ENCODE data around the gene PCBP3. TPM values are rescaled to one million over a fixed set of nuclear protein-coding genes. Genes with fewer than 3 reads are reported as not detected.

PCBP3 gene
- total RNA-seq, 2 experiments from 2014 or later = 12.2 to 13.2 TPM

GRCh38 chr21:45866551-45866950 is 223.0 kb downstream of the PCBP3 start:
- intact Hi-C loops (cut with DNase I, micrococcal nuclease) = no loop called here
- DNase-seq = no peak
- H3K27ac Mint-ChIP-seq = no peak overlapping the region
- no peak for ATAC-seq
- H3K9me3 Mint-ChIP-seq (ENCODE audit: low read depth) = no peaks in the 10 kb centered on the region
- ChIA-PET POLR2A (no interaction called here), CTCF (no interaction called here)
- H3K4me1 Mint-ChIP-seq = no peaks in the 10 kb centered on the region
- no peaks in the 10 kb centered on the region for H3K27me3 Mint-ChIP-seq
- H3K4me3 Mint-ChIP-seq = no peak overlapping the region
- no peaks in the 10 kb centered on the region for H3K36me3 Mint-ChIP-seq (ENCODE audit: low read depth)

- H3K9me3 Mint-ChIP-seq (ENCODE audit: low read depth) = no peaks in the 10 kb centered on the region
- no peak for DNase-seq
- H3K4me1 Mint-ChIP-seq = no peaks in the 10 kb centered on the region
- H3K27ac Mint-ChIP-seq = no peak overlapping the region
- no peak for ATAC-seq
- no peaks in the 10 kb centered on the region for H3K36me3 Mint-ChIP-seq (ENCODE audit: low read depth)
- no peak overlapping the region for H3K4me3 Mint-ChIP-seq
- POLR2A ChIA-PET = no interaction called here
- CTCF ChIA-PET = interaction anchor here (0.7 to 1.0 kb wide), 2 partner anchors 10 to 130 kb away, joined by 3 to 4 read pairs; no protein-coding TSS in a partner anchor
- intact Hi-C loops (cut with DNase I, micrococcal nuclease) = no loop called here
- no peaks in the 10 kb centered on the region for H3K27me3 Mint-ChIP-seq
Measured at GRCh38 chr21:45867041-45867666, 223.6 kb downstream of the PCBP3 start.

- H3K27ac Mint-ChIP-seq = no peak overlapping the region
- intact Hi-C loops (cut with DNase I, micrococcal nuclease) = no loop called here
- H3K4me1 Mint-ChIP-seq = no peaks in the 10 kb centered on the region
- no peak overlapping the region for H3K4me3 Mint-ChIP-seq
- H3K9me3 Mint-ChIP-seq (ENCODE audit: low read depth) = no peaks in the 10 kb centered on the region
- no peaks in the 10 kb centered on the region for H3K36me3 Mint-ChIP-seq (ENCODE audit: low read depth)
- POLR2A ChIA-PET = no interaction called here
- CTCF ChIA-PET = interaction anchor here (0.7 to 1.0 kb wide), 2 partner anchors 10 to 129 kb away, joined by 3 to 4 read pairs; no protein-coding TSS in a partner anchor
- no peaks in the 10 kb centered on the region for H3K27me3 Mint-ChIP-seq
- ATAC-seq (no peak), DNase-seq (no peak)
Measured at GRCh38 chr21:45867671-45868081, 224.2 kb downstream of the PCBP3 start.

- DNase-seq = no peak
- Mint-ChIP-seq H3K9me3 (ENCODE audit: low read depth) (no peaks in the 10 kb centered on the region), H3K4me3 (no peak overlapping the region), H3K36me3 (ENCODE audit: low read depth) (no peaks in the 10 kb centered on the region), H3K27me3 (no peaks in the 10 kb centered on the region), H3K4me1 (no peaks in the 10 kb centered on the region), H3K27ac (no peak overlapping the region)
- ATAC-seq = no peak
- ChIA-PET CTCF (interaction anchor here (0.7 to 1.0 kb wide), 2 partner anchors 9 to 129 kb away, joined by 3 to 4 read pairs; no protein-coding TSS in a partner anchor), POLR2A (no interaction called here)
- intact Hi-C loops (cut with DNase I, micrococcal nuclease) = no loop called here
Measured at GRCh38 chr21:45868086-45868485, 224.6 kb downstream of the PCBP3 start.

GRCh38 chr21:45868488-45868887 is 225.0 kb downstream of the PCBP3 start:
- Mint-ChIP-seq H3K9me3 (ENCODE audit: low read depth) (no peaks in the 10 kb centered on the region), H3K4me1 (no peaks in the 10 kb centered on the region), H3K27me3 (no peaks in the 10 kb centered on the region), H3K27ac (no peak overlapping the region), H3K36me3 (ENCODE audit: low read depth) (no peaks in the 10 kb centered on the region), H3K4me3 (no peak overlapping the region)
- CTCF ChIA-PET = interaction anchor here (1.0 to 1.2 kb wide), 2 partner anchors 9 to 12 kb away, joined by 4 to 6 read pairs; no protein-coding TSS in a partner anchor
- POLR2A ChIA-PET = interaction anchor here (0.6 kb wide), 1 partner anchor 121 kb away, joined by 3 read pairs; no protein-coding TSS in a partner anchor
- ATAC-seq (no peak), DNase-seq (no peak)
- intact Hi-C loops (cut with DNase I, micrococcal nuclease) = no loop called here

GRCh38 chr21:45869121-45870007 is 225.8 kb downstream of the PCBP3 start:
- H3K9me3 Mint-ChIP-seq (ENCODE audit: low read depth) = no peaks in the 10 kb centered on the region
- intact Hi-C loops (cut with DNase I, micrococcal nuclease) = no loop called here
- ChIA-PET POLR2A (interaction anchor here (0.6 kb wide), 1 partner anchor 120 kb away, joined by 3 read pairs; no protein-coding TSS in a partner anchor), CTCF (interaction anchor here (1.2 kb wide), 1 partner anchor 11 kb away, joined by 6 read pairs; no protein-coding TSS in a partner anchor)
- no peak overlapping the region for H3K4me3 Mint-ChIP-seq
- H3K4me1 Mint-ChIP-seq = no peaks in the 10 kb centered on the region
- ATAC-seq (no peak), DNase-seq (no peak)
- no peak overlapping the region for H3K27ac Mint-ChIP-seq
- H3K27me3 Mint-ChIP-seq = no peaks in the 10 kb centered on the region
- H3K36me3 Mint-ChIP-seq (ENCODE audit: low read depth) = no peaks in the 10 kb centered on the region

GRCh38 chr21:45870421-45870820 is 226.9 kb downstream of the PCBP3 start:
- Mint-ChIP-seq H3K9me3 (ENCODE audit: low read depth) (no peaks in the 10 kb centered on the region), H3K36me3 (ENCODE audit: low read depth) (no peaks in the 10 kb centered on the region), H3K27ac (no peak overlapping the region), H3K4me3 (no peak overlapping the region), H3K4me1 (no peaks in the 10 kb centered on the region), H3K27me3 (no peaks in the 10 kb centered on the region)
- intact Hi-C loops (cut with DNase I, micrococcal nuclease) = no loop called here
- POLR2A ChIA-PET = interaction anchor here (0.6 kb wide), 1 partner anchor 24 kb away, joined by 5 read pairs; no protein-coding TSS in a partner anchor
- DNase-seq (no peak), ATAC-seq (no peak)
- CTCF ChIA-PET = no interaction called here

- intact Hi-C loops (cut with DNase I, micrococcal nuclease) = no loop called here
- no peaks in the 10 kb centered on the region for H3K27me3 Mint-ChIP-seq
- DNase-seq (no peak), ATAC-seq (no peak)
- H3K36me3 Mint-ChIP-seq (ENCODE audit: low read depth) = no peaks in the 10 kb centered on the region
- H3K9me3 Mint-ChIP-seq (ENCODE audit: low read depth) = no peaks in the 10 kb centered on the region
- H3K4me1 Mint-ChIP-seq = no peaks in the 10 kb centered on the region
- no peak overlapping the region for H3K27ac Mint-ChIP-seq
- CTCF ChIA-PET = no interaction called here
- H3K4me3 Mint-ChIP-seq = no peak overlapping the region
- POLR2A ChIA-PET = no interaction called here
Measured at GRCh38 chr21:45870851-45871615, 227.5 kb downstream of the PCBP3 start.

- no peak overlapping the region for H3K27ac Mint-ChIP-seq
- H3K9me3 Mint-ChIP-seq (ENCODE audit: low read depth) = no peaks in the 10 kb centered on the region
- no peaks in the 10 kb centered on the region for H3K4me1 Mint-ChIP-seq
- intact Hi-C loops (cut with DNase I, micrococcal nuclease) = no loop called here
- CTCF ChIA-PET = no interaction called here
- no peaks in the 10 kb centered on the region for H3K36me3 Mint-ChIP-seq (ENCODE audit: low read depth)
- no peak overlapping the region for H3K4me3 Mint-ChIP-seq
- POLR2A ChIA-PET = interaction anchor here (0.6 kb wide), 1 partner anchor 26 kb away, joined by 3 read pairs; no protein-coding TSS in a partner anchor
- DNase-seq (no peak), ATAC-seq (no peak)
- no peaks in the 10 kb centered on the region for H3K27me3 Mint-ChIP-seq
Measured at GRCh38 chr21:45871616-45872236, 228.2 kb downstream of the PCBP3 start.

GRCh38 chr21:45872471-45872870 is 228.9 kb downstream of the PCBP3 start:
- no peaks in the 10 kb centered on the region for H3K27me3 Mint-ChIP-seq
- H3K4me1 Mint-ChIP-seq = no peaks in the 10 kb centered on the region
- no peaks in the 10 kb centered on the region for H3K9me3 Mint-ChIP-seq (ENCODE audit: low read depth)
- intact Hi-C loops (cut with DNase I, micrococcal nuclease) = no loop called here
- ATAC-seq (no peak), DNase-seq (no peak)
- H3K27ac Mint-ChIP-seq = no peak overlapping the region
- no peaks in the 10 kb centered on the region for H3K36me3 Mint-ChIP-seq (ENCODE audit: low read depth)
- POLR2A ChIA-PET = interaction anchor here (0.6 kb wide), 1 partner anchor 26 kb away, joined by 3 read pairs; no protein-coding TSS in a partner anchor
- CTCF ChIA-PET = no interaction called here
- H3K4me3 Mint-ChIP-seq = no peak overlapping the region

GRCh38 chr21:45872902-45873301 is 229.4 kb downstream of the PCBP3 start:
- intact Hi-C loops (cut with DNase I, micrococcal nuclease) = no loop called here
- Mint-ChIP-seq H3K4me3 (no peak overlapping the region), H3K27ac (no peak overlapping the region), H3K27me3 (no peaks in the 10 kb centered on the region), H3K36me3 (ENCODE audit: low read depth) (no peaks in the 10 kb centered on the region), H3K9me3 (ENCODE audit: low read depth) (no peaks in the 10 kb centered on the region), H3K4me1 (no peaks in the 10 kb centered on the region)
- POLR2A ChIA-PET = no interaction called here
- CTCF ChIA-PET = no interaction called here
- ATAC-seq = no peak
- no peak for DNase-seq
